ENCODE measurements around the gene KDM3B.

Gene KDM3B

DNA sequence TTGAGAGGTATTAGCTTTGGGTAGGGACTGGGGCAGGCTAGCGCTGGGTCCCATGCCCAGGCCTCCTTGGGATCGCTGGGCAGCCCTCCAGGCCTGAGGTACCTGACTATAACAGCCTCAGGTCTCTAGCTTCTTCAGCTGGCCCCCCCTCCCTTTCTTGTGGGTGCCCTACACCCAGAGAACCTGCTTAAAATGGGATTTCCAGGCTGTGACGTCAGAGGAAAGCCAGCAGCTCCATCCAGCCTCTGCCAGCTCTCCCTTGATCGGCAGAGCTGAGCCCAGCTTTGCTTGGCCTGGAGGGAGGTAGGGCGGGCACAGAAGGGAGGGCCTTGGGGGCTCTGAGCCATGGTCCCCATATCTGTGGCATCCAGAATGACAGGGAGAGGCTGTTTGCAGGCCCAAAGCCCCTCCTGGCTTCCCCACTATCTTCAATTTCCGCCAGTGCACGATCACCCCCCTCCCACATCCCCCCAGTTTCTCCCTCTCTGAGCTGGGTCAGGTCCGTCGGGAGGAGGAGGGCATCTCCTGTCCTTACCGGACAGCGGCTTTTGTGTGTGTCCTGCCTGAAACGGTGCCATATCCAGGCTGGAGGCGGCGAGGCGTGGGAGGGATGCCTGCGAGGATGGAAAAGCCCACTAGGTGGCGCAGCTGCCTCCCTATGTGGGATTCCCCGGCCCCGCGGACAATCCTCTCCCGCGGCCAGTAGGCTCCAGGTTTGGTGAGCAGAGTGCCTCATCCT is 97.2 kb downstream of the KDM3B start:
- Histone ChIP-seq H3K9me2 (replicated peaks; ENCODE audit: control insufficient read depth, low read length) (no peaks in the 10 kb centered on the region), H3K9me3 (ENCODE audit: control insufficient read depth, insufficient read depth, low read length) (no peaks in the 10 kb centered on the region), H3K36me3 (ENCODE audit: control insufficient read depth, low read length) (no peaks in the 10 kb centered on the region), H3K27ac (ENCODE audit: low read depth, low read length) (no peak overlapping the region), H4K20me1 (ENCODE audit: control insufficient read depth, insufficient read depth, low read depth, low read length) (no peaks in the 10 kb centered on the region), H3K27me3 (ENCODE audit: control insufficient read depth, low read length) (no peaks in the 10 kb centered on the region), H3F3A (ENCODE audit: control insufficient read depth, insufficient read depth) (no peaks in the 10 kb centered on the region), H3K4me1 (ENCODE audit: control insufficient read depth, low read length) (peaks cover 2% of the 10 kb centered on the region; the same call in 1 of the 2 replicates), H3K4me2 (ENCODE audit: low read length) (peak overlapping the region; percentile 20), H3K4me3 (ENCODE audit: low read length) (no peak overlapping the region), H3K79me2 (ENCODE audit: control insufficient read depth, low read length) (no peaks in the 10 kb centered on the region)
- TF ChIP-seq, protein P1, sequence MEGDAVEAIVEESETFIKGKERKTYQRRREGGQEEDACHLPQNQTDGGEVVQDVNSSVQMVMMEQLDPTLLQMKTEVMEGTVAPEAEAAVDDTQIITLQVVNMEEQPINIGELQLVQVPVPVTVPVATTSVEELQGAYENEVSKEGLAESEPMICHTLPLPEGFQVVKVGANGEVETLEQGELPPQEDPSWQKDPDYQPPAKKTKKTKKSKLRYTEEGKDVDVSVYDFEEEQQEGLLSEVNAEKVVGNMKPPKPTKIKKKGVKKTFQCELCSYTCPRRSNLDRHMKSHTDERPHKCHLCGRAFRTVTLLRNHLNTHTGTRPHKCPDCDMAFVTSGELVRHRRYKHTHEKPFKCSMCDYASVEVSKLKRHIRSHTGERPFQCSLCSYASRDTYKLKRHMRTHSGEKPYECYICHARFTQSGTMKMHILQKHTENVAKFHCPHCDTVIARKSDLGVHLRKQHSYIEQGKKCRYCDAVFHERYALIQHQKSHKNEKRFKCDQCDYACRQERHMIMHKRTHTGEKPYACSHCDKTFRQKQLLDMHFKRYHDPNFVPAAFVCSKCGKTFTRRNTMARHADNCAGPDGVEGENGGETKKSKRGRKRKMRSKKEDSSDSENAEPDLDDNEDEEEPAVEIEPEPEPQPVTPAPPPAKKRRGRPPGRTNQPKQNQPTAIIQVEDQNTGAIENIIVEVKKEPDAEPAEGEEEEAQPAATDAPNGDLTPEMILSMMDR (IDR thresholded peaks at IDR 0.05; ENCODE audit: low read depth, low read length, poor library complexity, severe bottlenecking), result peak; percentile 98
- TF ChIP-seq EZH2phosphoT487 (IDR thresholded peaks at IDR 0.05; ENCODE audit: borderline replicate concordance, low read length), result no peak

DNA sequence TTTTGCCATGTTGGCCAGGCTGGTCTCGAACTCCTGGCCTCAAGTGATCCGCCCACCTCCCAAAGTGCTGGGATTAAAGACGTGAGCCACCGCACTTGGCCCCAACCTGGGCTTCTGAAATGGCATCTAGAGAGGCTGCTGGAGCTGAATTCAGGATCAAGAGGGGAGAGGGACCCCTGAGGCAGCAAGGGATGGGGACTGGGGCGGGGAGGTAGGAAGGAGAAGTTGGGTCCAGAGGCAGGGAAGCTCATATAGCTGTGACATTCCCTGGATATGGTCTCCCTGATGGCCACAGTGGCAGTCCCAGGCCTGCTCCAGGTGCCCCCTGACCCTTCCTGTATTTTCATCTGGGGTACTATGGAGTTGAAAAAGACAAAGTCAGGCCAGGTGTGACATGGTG is 98.5 kb downstream of the KDM3B start:
- no peaks in the 10 kb centered on the region for H3K9me3 ChIP-seq (ENCODE audit: control insufficient read depth, insufficient read depth, low read length)
- no peaks in the 10 kb centered on the region for H3K79me2 ChIP-seq (ENCODE audit: control insufficient read depth, low read length)
- no peak overlapping the region for H3K4me2 ChIP-seq (ENCODE audit: low read length)
- no peak overlapping the region for H3K27ac ChIP-seq (ENCODE audit: low read depth, low read length)
- H3F3A ChIP-seq (ENCODE audit: control insufficient read depth, insufficient read depth), result no peaks in the 10 kb centered on the region
- no peaks in the 10 kb centered on the region for H3K9me2 ChIP-seq (replicated peaks; ENCODE audit: control insufficient read depth, low read length)
- TF ChIP-seq EZH2phosphoT487 (IDR thresholded peaks at IDR 0.05; ENCODE audit: borderline replicate concordance, low read length), result no peak
- TF ChIP-seq, protein P1 (IDR thresholded peaks at IDR 0.05; ENCODE audit: low read depth, low read length, poor library complexity, severe bottlenecking), result no peak
- no peaks in the 10 kb centered on the region for H4K20me1 ChIP-seq (ENCODE audit: control insufficient read depth, insufficient read depth, low read depth, low read length)
- H3K36me3 ChIP-seq (ENCODE audit: control insufficient read depth, low read length), result no peaks in the 10 kb centered on the region
- no peak overlapping the region for H3K4me3 ChIP-seq (ENCODE audit: low read length)
- peaks cover 6% of the 10 kb centered on the region; the same call in 1 of the 2 replicates for H3K27me3 ChIP-seq (ENCODE audit: control insufficient read depth, low read length)
- H3K4me1 ChIP-seq (ENCODE audit: control insufficient read depth, low read length), result peaks cover 2% of the 10 kb centered on the region; the same call in 1 of the 2 replicates

DNA sequence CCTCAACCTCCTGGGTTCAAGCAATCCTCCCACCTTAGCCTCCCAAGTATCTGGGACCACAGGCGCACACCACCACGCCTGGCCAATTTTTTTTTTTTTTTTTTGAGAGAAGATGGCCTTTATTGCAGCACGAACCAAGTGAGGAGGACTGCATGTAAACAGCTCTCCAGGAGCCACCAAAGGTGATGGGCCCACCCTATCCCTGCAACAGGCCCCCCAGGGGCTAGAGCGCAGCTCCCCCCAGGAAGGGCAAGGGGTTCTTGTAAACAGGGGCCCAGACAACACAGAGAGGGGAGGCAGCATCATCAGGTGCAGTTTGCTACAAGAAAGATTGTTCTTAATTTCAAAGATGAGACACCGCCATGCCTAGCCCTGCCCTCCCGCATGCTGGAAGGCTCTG is 100.2 kb downstream of the KDM3B start:
- Histone ChIP-seq H3K4me2 (ENCODE audit: low read length) (no peak overlapping the region), H3F3A (ENCODE audit: control insufficient read depth, insufficient read depth) (no peaks in the 10 kb centered on the region), H3K9me3 (ENCODE audit: control insufficient read depth, insufficient read depth, low read length) (no peaks in the 10 kb centered on the region), H4K20me1 (ENCODE audit: control insufficient read depth, insufficient read depth, low read depth, low read length) (no peaks in the 10 kb centered on the region), H3K27ac (ENCODE audit: low read depth, low read length) (no peak overlapping the region), H3K79me2 (ENCODE audit: control insufficient read depth, low read length) (no peaks in the 10 kb centered on the region), H3K36me3 (ENCODE audit: control insufficient read depth, low read length) (no peaks in the 10 kb centered on the region), H3K9me2 (replicated peaks; ENCODE audit: control insufficient read depth, low read length) (no peaks in the 10 kb centered on the region), H3K4me3 (ENCODE audit: low read length) (no peak overlapping the region), H3K4me1 (ENCODE audit: control insufficient read depth, low read length) (peaks cover 2% of the 10 kb centered on the region; the same call in 1 of the 2 replicates), H3K27me3 (ENCODE audit: control insufficient read depth, low read length) (peaks cover 9% of the 10 kb centered on the region; the same call in 1 of the 2 replicates)
- no peak for TF ChIP-seq EZH2phosphoT487 (IDR thresholded peaks at IDR 0.05; ENCODE audit: borderline replicate concordance, low read length)
- TF ChIP-seq, protein P1 (IDR thresholded peaks at IDR 0.05; ENCODE audit: low read depth, low read length, poor library complexity, severe bottlenecking), result no peak
